ENCODE data around the gene NPY4R.
"Not testable (repeated sequence)": the region's sequence is repeated elsewhere in the genome, so short reads cannot be mapped to it uniquely, and the experiment has no call there.

Gene NPY4R

GRCh38 chr10:46512002-46512401, 46.2 kb upstream of the NPY4R start:
- not testable (repeated sequence) for H3K9ac ChIP-seq (ENCODE audit: low read length); H3K4me3 ChIP-seq (ENCODE audit: low read length); H3K9me3 ChIP-seq (replicated peaks; ENCODE audit: insufficient read depth, low read length); DNase-seq; H3F3A ChIP-seq (ENCODE audit: insufficient read depth, low read length); H3K9me2 ChIP-seq (replicated peaks; ENCODE audit: insufficient read depth, low read length); H3K27me3 ChIP-seq (replicated peaks; ENCODE audit: insufficient read depth, low read length); H3K27ac ChIP-seq (ENCODE audit: low read length); H3K79me2 ChIP-seq (ENCODE audit: low read length); H4K20me1 ChIP-seq (ENCODE audit: insufficient read depth, low read length); H3K36me3 ChIP-seq (replicated peaks; ENCODE audit: insufficient read depth, low read length); H2AFZ ChIP-seq (ENCODE audit: low read length); H3K4me2 ChIP-seq (ENCODE audit: low read depth, low read length); H3K4me1 ChIP-seq (ENCODE audit: low read length)

DNA sequence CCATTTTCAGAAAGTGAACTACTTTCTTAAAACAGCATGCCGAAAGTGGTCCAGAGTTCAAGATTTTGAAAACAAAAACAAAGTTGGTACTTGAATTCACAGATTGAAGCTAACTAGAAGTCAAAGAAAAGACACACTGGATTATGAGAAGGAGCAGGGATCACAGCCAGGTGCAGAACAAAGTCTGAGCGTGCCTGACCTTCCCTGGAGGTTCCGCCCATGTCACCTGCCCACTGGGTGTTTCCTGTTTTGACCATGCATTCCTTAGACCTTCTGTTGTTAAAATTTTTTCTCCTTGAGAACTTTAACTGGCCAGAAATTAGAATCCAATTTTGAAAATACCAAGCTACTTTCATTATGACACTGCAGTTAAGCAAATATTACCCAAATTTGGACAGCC, 34.2 kb upstream of the NPY4R start:
- H3K9ac ChIP-seq (ENCODE audit: low read length); H3F3A ChIP-seq (ENCODE audit: insufficient read depth, low read length); H3K27ac ChIP-seq (ENCODE audit: low read length); H3K4me1 ChIP-seq (ENCODE audit: low read length); H2AFZ ChIP-seq (ENCODE audit: low read length); DNase-seq; H4K20me1 ChIP-seq (ENCODE audit: insufficient read depth, low read length); H3K79me2 ChIP-seq (ENCODE audit: low read length); H3K9me2 ChIP-seq (replicated peaks; ENCODE audit: insufficient read depth, low read length); H3K36me3 ChIP-seq (replicated peaks; ENCODE audit: insufficient read depth, low read length); H3K4me3 ChIP-seq (ENCODE audit: low read length); H3K27me3 ChIP-seq (replicated peaks; ENCODE audit: insufficient read depth, low read length); H3K4me2 ChIP-seq (ENCODE audit: low read depth, low read length); H3K9me3 ChIP-seq (replicated peaks; ENCODE audit: insufficient read depth, low read length): not testable (repeated sequence)

- H3K4me2 ChIP-seq (ENCODE audit: low read depth, low read length); H3K9ac ChIP-seq (ENCODE audit: low read length); H3K4me3 ChIP-seq (ENCODE audit: low read length); H3K27ac ChIP-seq (ENCODE audit: low read length); H3F3A ChIP-seq (ENCODE audit: insufficient read depth, low read length); H2AFZ ChIP-seq (ENCODE audit: low read length); H3K36me3 ChIP-seq (replicated peaks; ENCODE audit: insufficient read depth, low read length); H3K4me1 ChIP-seq (ENCODE audit: low read length); H4K20me1 ChIP-seq (ENCODE audit: insufficient read depth, low read length); H3K79me2 ChIP-seq (ENCODE audit: low read length); H3K9me3 ChIP-seq (replicated peaks; ENCODE audit: insufficient read depth, low read length); DNase-seq; H3K9me2 ChIP-seq (replicated peaks; ENCODE audit: insufficient read depth, low read length); H3K27me3 ChIP-seq (replicated peaks; ENCODE audit: insufficient read depth, low read length): not testable (repeated sequence)
Observed at GRCh38 chr10:46498985-46499703, 33.4 kb upstream of the NPY4R start.

- not testable (repeated sequence) for H3K27ac ChIP-seq (ENCODE audit: low read length); H3K27me3 ChIP-seq (replicated peaks; ENCODE audit: insufficient read depth, low read length); H3F3A ChIP-seq (ENCODE audit: insufficient read depth, low read length); DNase-seq; H3K9ac ChIP-seq (ENCODE audit: low read length); H3K36me3 ChIP-seq (replicated peaks; ENCODE audit: insufficient read depth, low read length); H3K4me1 ChIP-seq (ENCODE audit: low read length); H3K79me2 ChIP-seq (ENCODE audit: low read length); H3K9me2 ChIP-seq (replicated peaks; ENCODE audit: insufficient read depth, low read length); H2AFZ ChIP-seq (ENCODE audit: low read length); H3K9me3 ChIP-seq (replicated peaks; ENCODE audit: insufficient read depth, low read length); H3K4me2 ChIP-seq (ENCODE audit: low read depth, low read length); H3K4me3 ChIP-seq (ENCODE audit: low read length); H4K20me1 ChIP-seq (ENCODE audit: insufficient read depth, low read length)
Observed at GRCh38 chr10:46497878-46498277, 32.1 kb upstream of the NPY4R start.

- not testable (repeated sequence) for H3K27ac ChIP-seq (ENCODE audit: low read length); H3K4me1 ChIP-seq (ENCODE audit: low read length); H2AFZ ChIP-seq (ENCODE audit: low read length); H3K9me2 ChIP-seq (replicated peaks; ENCODE audit: insufficient read depth, low read length); H3K4me2 ChIP-seq (ENCODE audit: low read depth, low read length); H3K27me3 ChIP-seq (replicated peaks; ENCODE audit: insufficient read depth, low read length); H3F3A ChIP-seq (ENCODE audit: insufficient read depth, low read length); H3K4me3 ChIP-seq (ENCODE audit: low read length); H4K20me1 ChIP-seq (ENCODE audit: insufficient read depth, low read length); H3K36me3 ChIP-seq (replicated peaks; ENCODE audit: insufficient read depth, low read length); DNase-seq; H3K79me2 ChIP-seq (ENCODE audit: low read length); H3K9ac ChIP-seq (ENCODE audit: low read length); H3K9me3 ChIP-seq (replicated peaks; ENCODE audit: insufficient read depth, low read length)
Observed at GRCh38 chr10:46497401-46497800, 31.6 kb upstream of the NPY4R start.

DNA sequence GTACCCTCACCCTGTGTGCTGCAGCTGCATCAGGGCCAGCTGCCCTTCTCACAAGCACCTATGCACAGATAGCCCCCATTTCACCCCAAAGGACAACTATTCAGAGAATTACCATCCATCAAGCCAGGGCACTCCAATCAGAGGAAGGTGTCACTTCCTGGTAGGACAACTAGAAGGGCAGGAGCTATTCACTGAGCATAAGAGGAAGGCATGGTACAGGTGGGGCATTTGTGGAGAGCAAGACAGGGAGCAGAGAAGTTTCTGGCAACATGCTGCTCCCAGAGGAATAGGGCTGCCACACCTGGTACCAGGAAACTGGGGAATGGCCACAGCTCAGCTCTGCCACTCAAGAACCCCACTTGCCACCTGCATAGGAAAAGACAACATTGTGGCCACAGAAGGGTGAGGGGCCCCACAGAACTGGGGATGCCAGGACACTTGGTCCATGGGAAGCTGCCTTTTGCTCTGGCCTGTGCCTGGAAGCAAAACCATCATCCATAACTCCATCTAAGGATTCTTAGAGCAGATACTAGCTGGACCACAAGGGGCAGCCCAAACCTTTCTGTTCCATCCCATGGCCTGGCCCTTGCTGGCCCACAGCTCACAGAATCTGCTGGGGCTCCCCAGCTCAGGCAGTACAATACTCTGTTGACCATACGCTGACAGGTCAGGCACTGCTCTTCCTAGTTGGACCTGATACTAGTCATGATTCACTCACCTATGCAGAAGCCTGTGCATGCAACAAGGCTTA, 25.8 kb upstream of the NPY4R start:
- H3K79me2 ChIP-seq (ENCODE audit: low read length); H3K4me2 ChIP-seq (ENCODE audit: low read depth, low read length); H3K4me1 ChIP-seq (ENCODE audit: low read length); H3F3A ChIP-seq (ENCODE audit: insufficient read depth, low read length); H2AFZ ChIP-seq (ENCODE audit: low read length); H3K27me3 ChIP-seq (replicated peaks; ENCODE audit: insufficient read depth, low read length); DNase-seq; H3K9me3 ChIP-seq (replicated peaks; ENCODE audit: insufficient read depth, low read length); H3K27ac ChIP-seq (ENCODE audit: low read length); H4K20me1 ChIP-seq (ENCODE audit: insufficient read depth, low read length); H3K4me3 ChIP-seq (ENCODE audit: low read length); H3K9ac ChIP-seq (ENCODE audit: low read length); H3K9me2 ChIP-seq (replicated peaks; ENCODE audit: insufficient read depth, low read length); H3K36me3 ChIP-seq (replicated peaks; ENCODE audit: insufficient read depth, low read length): not testable (repeated sequence)

DNA sequence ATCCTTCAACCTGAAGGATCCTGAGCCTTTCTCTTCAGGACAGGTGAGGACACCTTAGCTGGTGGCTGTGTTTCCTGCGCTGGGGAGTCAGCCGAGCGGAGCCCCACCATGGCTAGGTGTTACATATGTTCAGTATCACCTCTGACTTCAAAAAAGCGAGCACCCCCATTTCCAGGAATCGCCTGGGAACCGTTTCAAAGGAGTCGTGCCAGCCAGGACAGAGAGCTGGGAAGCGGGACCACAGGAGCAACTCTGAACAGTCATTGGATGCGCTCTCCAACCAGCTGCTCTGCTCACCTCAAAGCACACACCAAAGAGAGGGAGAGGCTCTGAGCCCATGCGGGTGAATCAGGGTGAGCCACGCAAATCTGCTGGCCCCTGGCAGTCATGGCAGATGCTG, 24.5 kb upstream of the NPY4R start:
- DNase-seq; H3F3A ChIP-seq (ENCODE audit: insufficient read depth, low read length); H4K20me1 ChIP-seq (ENCODE audit: insufficient read depth, low read length); H3K9me2 ChIP-seq (replicated peaks; ENCODE audit: insufficient read depth, low read length); H2AFZ ChIP-seq (ENCODE audit: low read length); H3K4me1 ChIP-seq (ENCODE audit: low read length); H3K4me3 ChIP-seq (ENCODE audit: low read length); H3K27me3 ChIP-seq (replicated peaks; ENCODE audit: insufficient read depth, low read length); H3K27ac ChIP-seq (ENCODE audit: low read length); H3K79me2 ChIP-seq (ENCODE audit: low read length); H3K36me3 ChIP-seq (replicated peaks; ENCODE audit: insufficient read depth, low read length); H3K9me3 ChIP-seq (replicated peaks; ENCODE audit: insufficient read depth, low read length); H3K4me2 ChIP-seq (ENCODE audit: low read depth, low read length); H3K9ac ChIP-seq (ENCODE audit: low read length): not testable (repeated sequence)

DNA sequence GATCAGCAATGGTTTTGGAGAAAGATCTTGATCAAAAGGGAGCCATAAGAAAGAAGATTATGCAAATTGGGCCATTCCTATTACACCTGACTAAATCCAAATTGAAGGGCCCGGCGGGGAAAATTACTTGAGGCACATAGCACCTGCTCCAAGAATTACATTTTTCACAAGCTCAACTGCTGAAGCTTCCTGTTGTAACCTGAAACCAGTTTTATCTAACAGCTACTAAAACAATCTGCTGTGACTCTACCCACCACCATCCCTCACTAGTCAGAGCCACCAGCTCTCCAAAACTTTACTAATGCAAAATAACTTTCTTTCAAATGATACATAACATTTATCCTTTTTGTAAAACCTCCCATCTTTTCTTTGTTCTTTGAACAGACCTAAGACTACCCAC, 20.7 kb upstream of the NPY4R start:
- H3K4me1 ChIP-seq (ENCODE audit: low read length); H2AFZ ChIP-seq (ENCODE audit: low read length); H3K9me2 ChIP-seq (replicated peaks; ENCODE audit: insufficient read depth, low read length); H3K9ac ChIP-seq (ENCODE audit: low read length); DNase-seq; H3K4me3 ChIP-seq (ENCODE audit: low read length); H4K20me1 ChIP-seq (ENCODE audit: insufficient read depth, low read length); H3K9me3 ChIP-seq (replicated peaks; ENCODE audit: insufficient read depth, low read length); H3F3A ChIP-seq (ENCODE audit: insufficient read depth, low read length); H3K36me3 ChIP-seq (replicated peaks; ENCODE audit: insufficient read depth, low read length); H3K79me2 ChIP-seq (ENCODE audit: low read length); H3K27ac ChIP-seq (ENCODE audit: low read length); H3K4me2 ChIP-seq (ENCODE audit: low read depth, low read length); H3K27me3 ChIP-seq (replicated peaks; ENCODE audit: insufficient read depth, low read length): not testable (repeated sequence)
